Body of pancreas (tissue), 4 donors: ENCODE measurements around the gene ANOS1. TPM values are rescaled to one million over a fixed set of nuclear protein-coding genes. Genes with fewer than 3 reads are reported as not detected.

Experiments used
- ATAC-seq: fragments of 150-250 bp; one replicate; pipeline ENCODE4 v1.9.1; 2016
- DNase-seq, 4 donors: peaks; one replicate each; pipeline ENCODE4 v3.0.0-alpha.2; 2019
- H3K27ac ChIP-seq, 4 donors: fragments of 200-600 bp; sonication (generic); 1 replicate in 3 of 4; 2 replicates in 1 of 4; pipeline versions ENCODE4 v1.5.1 to v1.6.1; 2016 to 2019; ENCODE audit warnings: mild to moderate bottlenecking in 1 of 4, mixed read lengths in 1 of 4, moderate library complexity in 1 of 4
- H3K27me3 ChIP-seq, 2 donors: fragments of 200-600 bp; sonication (generic); one replicate each; pipeline ENCODE4 v1.6.0; 2016; ENCODE audit warnings: mild to moderate bottlenecking in 1 of 2
- H3K36me3 ChIP-seq, 2 donors: fragments of 200-600 bp; sonication (generic); replicated peaks in 1 of 2; 2 replicates each; pipeline ENCODE4 v1.5.1; 2016; ENCODE audit warnings: low read depth in 2 of 2; ENCODE audit not compliant: insufficient read depth in 1 of 2
- H3K4me1 ChIP-seq: fragments of 200-600 bp; sonication (generic); one replicate; pipeline ENCODE4 v1.6.0; 2016
- H3K4me3 ChIP-seq, 2 donors: fragments of 200-600 bp; sonication (generic); 1 replicate in 1 of 2; 2 replicates in 1 of 2; pipeline ENCODE4 v1.5.1; 2016 to 2019
- H3K9me3 ChIP-seq, 3 donors: fragments of 200-600 bp; sonication (generic); 1 replicate in 2 of 3; 2 replicates in 1 of 3; pipeline ENCODE4 v1.5.1; 2016
- POLR2A ChIP-seq, 3 donors: fragments of 450-650 bp; IDR thresholded peaks; one replicate each; pipeline ENCODE4 v1.6.1; 2016; ENCODE audit warnings: antibody characterized with exemption in 3 of 3, mild to moderate bottlenecking in 2 of 3
- WGBS, 2 donors: methylation state at CpG; one replicate each; pipeline ENCODE4 v1.1.5; 2017; 5-methylcytosine and 5-hydroxymethylcytosine counted together
- intact Hi-C: fragments of 100-400 bp; cut with DNase I; formaldehyde crosslinking; loops from one replicate; pipeline ENCODE4 v1.15.1; 2023
- total RNA-seq, 2 donors: library from RNA; depleted of rRNA; stranded (reverse); fragments of >200 nt; gene quantifications; one replicate each; pipeline ENCODE4 v1.1.0, GENCODE V29; 2016
- TF ChIP-seq, protein P1 (sequence below), 7 experiments: fragments of 450-650 bp in 4 of 7; fragments of 200-600 bp in 3 of 7; sonication (generic) in 3 of 7; IDR thresholded peaks; one replicate each; pipeline ENCODE4 v1.5.1; 2016 to 2019; ENCODE audit warnings: antibody characterized with exemption in 7 of 7

ANOS1 gene
- total RNA-seq, 2 donors from 2014 or later: 0.52 TPM; not detected in 1

GRCh38 chrX:8717354-8717753 is 14.6 kb downstream of the ANOS1 start:
- H3K27ac ChIP-seq: no peak overlapping the region
- DNase-seq (no peak), ATAC-seq (no peak)
- WGBS, 2 donors: 73 to 81% methylated on average over 2 of the region's 2 CpGs
- H3K4me1 ChIP-seq: no peaks in the 10 kb centered on the region
- TF ChIP-seq POLR2A (IDR thresholded peaks at IDR 0.05): no peak
- TF ChIP-seq, protein P1, sequence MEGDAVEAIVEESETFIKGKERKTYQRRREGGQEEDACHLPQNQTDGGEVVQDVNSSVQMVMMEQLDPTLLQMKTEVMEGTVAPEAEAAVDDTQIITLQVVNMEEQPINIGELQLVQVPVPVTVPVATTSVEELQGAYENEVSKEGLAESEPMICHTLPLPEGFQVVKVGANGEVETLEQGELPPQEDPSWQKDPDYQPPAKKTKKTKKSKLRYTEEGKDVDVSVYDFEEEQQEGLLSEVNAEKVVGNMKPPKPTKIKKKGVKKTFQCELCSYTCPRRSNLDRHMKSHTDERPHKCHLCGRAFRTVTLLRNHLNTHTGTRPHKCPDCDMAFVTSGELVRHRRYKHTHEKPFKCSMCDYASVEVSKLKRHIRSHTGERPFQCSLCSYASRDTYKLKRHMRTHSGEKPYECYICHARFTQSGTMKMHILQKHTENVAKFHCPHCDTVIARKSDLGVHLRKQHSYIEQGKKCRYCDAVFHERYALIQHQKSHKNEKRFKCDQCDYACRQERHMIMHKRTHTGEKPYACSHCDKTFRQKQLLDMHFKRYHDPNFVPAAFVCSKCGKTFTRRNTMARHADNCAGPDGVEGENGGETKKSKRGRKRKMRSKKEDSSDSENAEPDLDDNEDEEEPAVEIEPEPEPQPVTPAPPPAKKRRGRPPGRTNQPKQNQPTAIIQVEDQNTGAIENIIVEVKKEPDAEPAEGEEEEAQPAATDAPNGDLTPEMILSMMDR (IDR thresholded peaks at IDR 0.05): no peak
- H3K4me3 ChIP-seq: no peak overlapping the region
- H3K9me3 ChIP-seq: no peaks in the 10 kb centered on the region
- H3K36me3 ChIP-seq: no peaks in the 10 kb centered on the region
- H3K27me3 ChIP-seq: no peaks in the 10 kb centered on the region
- intact Hi-C loops: no loop called here

DNA sequence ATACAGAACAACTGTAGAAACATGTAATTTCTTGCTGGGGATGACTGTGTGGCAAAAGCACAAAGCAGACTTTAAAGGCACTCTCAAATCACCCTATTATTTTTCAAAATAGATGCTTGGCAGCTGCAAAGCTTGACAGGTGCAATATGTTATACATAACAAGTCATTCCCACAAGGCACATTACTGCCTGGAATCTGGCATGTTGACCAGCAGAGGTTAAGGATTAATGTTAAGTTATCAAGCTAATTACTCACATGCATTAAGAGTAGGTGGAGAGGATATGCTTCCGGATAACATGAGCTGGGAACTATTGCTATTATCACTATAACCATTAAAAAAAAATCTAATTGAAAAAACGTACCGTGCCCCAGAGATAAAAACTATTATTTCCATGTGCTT is 17.8 kb downstream of the ANOS1 start:
- H3K36me3 ChIP-seq: no peaks in the 10 kb centered on the region
- H3K4me3 ChIP-seq: no peak overlapping the region
- no peaks in the 10 kb centered on the region for H3K9me3 ChIP-seq
- H3K4me1 ChIP-seq: no peaks in the 10 kb centered on the region
- H3K27ac ChIP-seq: no peak overlapping the region
- no peak for TF ChIP-seq POLR2A (IDR thresholded peaks at IDR 0.05)
- TF ChIP-seq, protein P1 (IDR thresholded peaks at IDR 0.05): no peak
- ATAC-seq (no peak), DNase-seq (no peak)
- no peaks in the 10 kb centered on the region for H3K27me3 ChIP-seq
- intact Hi-C loops: no loop called here
- 12 to 18% methylated on average over 3 of the region's 3 CpGs for WGBS, 2 donors

- no peak for TF ChIP-seq POLR2A (IDR thresholded peaks at IDR 0.05)
- TF ChIP-seq, protein P1 (IDR thresholded peaks at IDR 0.05): no peak
- DNase-seq: no peak
- no peaks in the 10 kb centered on the region for H3K4me1 ChIP-seq
- 51 to 54% methylated on average over 2 of the region's 2 CpGs for WGBS, 2 donors
- intact Hi-C loops: no loop called here
- no peaks in the 10 kb centered on the region for H3K9me3 ChIP-seq
- no peak overlapping the region for H3K27ac ChIP-seq
- ATAC-seq: no peak
- no peak overlapping the region for H3K4me3 ChIP-seq
- no peaks in the 10 kb centered on the region for H3K27me3 ChIP-seq
- H3K36me3 ChIP-seq: no peaks in the 10 kb centered on the region
Measured at GRCh38 chrX:8711401-8711800, 20.5 kb downstream of the ANOS1 start.

DNA sequence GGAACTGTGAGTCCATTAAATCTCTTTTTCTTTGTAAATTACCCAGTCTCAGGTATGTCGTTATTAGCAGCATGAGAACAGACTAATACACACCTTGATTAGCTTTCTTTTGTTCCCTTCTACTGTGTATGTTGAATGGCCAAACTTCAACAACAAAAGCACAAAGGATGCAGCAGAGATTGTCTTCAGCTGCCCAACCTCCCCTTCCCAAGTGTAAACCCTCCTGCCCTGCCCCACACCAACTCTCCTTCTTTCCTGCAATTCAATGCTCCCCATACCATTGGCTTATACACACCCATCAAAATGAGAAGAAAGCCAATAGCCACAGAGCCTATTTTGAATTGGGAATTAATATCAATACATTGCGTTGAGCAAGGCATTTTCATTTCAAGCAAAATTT is 27.8 kb downstream of the ANOS1 start:
- Histone ChIP-seq H3K9me3 (no peaks in the 10 kb centered on the region), H3K4me3 (no peak overlapping the region), H3K27me3 (no peaks in the 10 kb centered on the region), H3K36me3 (no peaks in the 10 kb centered on the region), H3K27ac (no peak overlapping the region), H3K4me1 (no peaks in the 10 kb centered on the region)
- WGBS, 2 donors: 61 to 63% methylated on average over 2 of the region's 2 CpGs
- TF ChIP-seq, protein P1 (IDR thresholded peaks at IDR 0.05): no peak
- TF ChIP-seq POLR2A (IDR thresholded peaks at IDR 0.05): no peak
- DNase-seq: no peak
- intact Hi-C loops: no loop called here
- no peak for ATAC-seq

- DNase-seq: no peak
- Histone ChIP-seq H3K4me3 (no peak overlapping the region), H3K4me1 (no peaks in the 10 kb centered on the region), H3K27me3 (no peaks in the 10 kb centered on the region), H3K36me3 (no peaks in the 10 kb centered on the region), H3K9me3 (no peaks in the 10 kb centered on the region), H3K27ac (no peak overlapping the region)
- intact Hi-C loops: no loop called here
- no peak for TF ChIP-seq POLR2A (IDR thresholded peaks at IDR 0.05)
- TF ChIP-seq, protein P1 (IDR thresholded peaks at IDR 0.05): no peak
- WGBS, 2 donors: 100% methylated on average over 1 of the region's 1 CpG
- no peak for ATAC-seq
Measured at GRCh38 chrX:8692871-8693270, 39.1 kb downstream of the ANOS1 start.
